ENCODE measurements around the gene ATP8B3.
"Not testable (repeated sequence)": the region's sequence is repeated elsewhere in the genome, so short reads cannot be mapped to it uniquely, and the experiment has no call there.

ATP8B3 gene

GRCh38 chr19:1770866-1771576 lies 41.1 kb downstream of the ATP8B3 start:
- no peak for DNase-seq (ENCODE audit: low read depth in 3 of 3)

DNA sequence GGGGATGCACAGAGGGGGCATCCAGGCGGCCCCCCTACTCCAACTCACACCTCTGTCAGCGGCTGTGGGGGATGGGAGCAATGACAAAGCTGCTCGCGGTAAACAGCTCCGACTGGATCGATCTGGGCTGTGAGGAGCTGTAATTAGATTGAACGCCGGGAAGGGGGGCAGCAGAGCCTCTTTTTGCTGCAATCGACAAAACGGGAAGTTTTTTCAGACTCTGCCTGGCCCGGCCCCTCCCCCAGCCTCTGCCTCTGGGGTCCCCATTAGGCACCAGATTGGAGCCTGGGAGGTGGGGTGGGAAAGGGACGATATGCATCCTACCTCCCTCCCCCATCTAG lies 42.5 kb downstream of the ATP8B3 start:
- no peak for DNase-seq (ENCODE audit: low read depth in 3 of 3)

- DNase-seq (ENCODE audit: low read depth in 3 of 3), result no peak
Measured at GRCh38 chr19:1768918-1769644, 43.0 kb downstream of the ATP8B3 start.

- no peak for DNase-seq (ENCODE audit: low read depth in 3 of 3)
Measured at GRCh38 chr19:1768248-1768647, 43.8 kb downstream of the ATP8B3 start.

DNA sequence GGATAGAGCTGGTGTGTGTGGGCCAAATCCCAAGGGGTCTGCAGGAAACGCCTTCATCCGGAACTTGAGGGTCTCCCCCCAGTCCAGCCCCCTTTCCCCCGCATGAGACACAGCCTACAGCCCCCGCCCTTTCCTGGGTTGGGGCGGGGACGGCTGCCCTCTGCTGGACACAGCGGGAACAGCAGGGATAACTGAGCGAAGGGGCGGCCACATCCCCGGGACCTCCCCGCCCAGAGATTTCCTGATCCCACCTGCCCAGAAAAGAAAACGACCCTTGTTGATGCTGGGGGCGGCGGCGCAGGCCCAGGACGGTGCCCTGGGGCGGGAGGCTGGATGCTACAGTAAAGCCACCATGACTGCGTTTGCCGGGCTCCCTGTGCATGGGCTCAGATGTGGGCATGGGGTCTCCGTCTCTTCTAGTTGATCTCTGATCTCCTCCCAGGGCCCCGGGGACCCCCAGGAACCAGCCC lies 44.6 kb downstream of the ATP8B3 start:
- peak in 1 of 3 donors; percentile 33 for DNase-seq (ENCODE audit: low read depth in 3 of 3)

DNA sequence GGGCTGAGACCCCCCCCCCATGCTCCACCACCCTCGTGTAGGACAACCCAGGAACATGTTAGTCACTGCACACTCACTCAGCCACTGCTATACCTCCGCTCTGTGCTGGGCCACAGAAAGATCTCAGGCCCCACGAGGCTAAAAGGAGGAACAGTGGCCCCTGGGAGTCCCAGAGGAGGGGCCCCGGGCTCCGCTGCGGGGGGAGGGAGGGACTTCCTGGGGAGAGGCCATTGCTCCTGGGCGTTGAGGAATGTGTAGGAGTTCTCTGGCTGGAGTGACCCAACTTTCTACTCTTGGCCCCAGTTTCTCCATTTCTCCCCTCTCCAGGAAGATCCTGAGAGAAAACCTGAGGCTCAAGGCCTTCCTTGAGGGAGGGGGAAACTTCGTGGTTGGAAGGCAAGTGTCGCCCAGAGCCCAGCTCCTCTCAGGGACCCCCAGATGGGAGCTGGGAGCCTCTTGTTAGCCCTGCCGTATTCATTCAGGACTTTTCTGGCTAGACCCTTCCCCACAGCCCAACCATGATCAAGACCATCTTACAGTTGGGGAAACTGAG lies 45.2 kb downstream of the ATP8B3 start:
- DNase-seq (ENCODE audit: low read depth in 3 of 3), result no peak

DNA sequence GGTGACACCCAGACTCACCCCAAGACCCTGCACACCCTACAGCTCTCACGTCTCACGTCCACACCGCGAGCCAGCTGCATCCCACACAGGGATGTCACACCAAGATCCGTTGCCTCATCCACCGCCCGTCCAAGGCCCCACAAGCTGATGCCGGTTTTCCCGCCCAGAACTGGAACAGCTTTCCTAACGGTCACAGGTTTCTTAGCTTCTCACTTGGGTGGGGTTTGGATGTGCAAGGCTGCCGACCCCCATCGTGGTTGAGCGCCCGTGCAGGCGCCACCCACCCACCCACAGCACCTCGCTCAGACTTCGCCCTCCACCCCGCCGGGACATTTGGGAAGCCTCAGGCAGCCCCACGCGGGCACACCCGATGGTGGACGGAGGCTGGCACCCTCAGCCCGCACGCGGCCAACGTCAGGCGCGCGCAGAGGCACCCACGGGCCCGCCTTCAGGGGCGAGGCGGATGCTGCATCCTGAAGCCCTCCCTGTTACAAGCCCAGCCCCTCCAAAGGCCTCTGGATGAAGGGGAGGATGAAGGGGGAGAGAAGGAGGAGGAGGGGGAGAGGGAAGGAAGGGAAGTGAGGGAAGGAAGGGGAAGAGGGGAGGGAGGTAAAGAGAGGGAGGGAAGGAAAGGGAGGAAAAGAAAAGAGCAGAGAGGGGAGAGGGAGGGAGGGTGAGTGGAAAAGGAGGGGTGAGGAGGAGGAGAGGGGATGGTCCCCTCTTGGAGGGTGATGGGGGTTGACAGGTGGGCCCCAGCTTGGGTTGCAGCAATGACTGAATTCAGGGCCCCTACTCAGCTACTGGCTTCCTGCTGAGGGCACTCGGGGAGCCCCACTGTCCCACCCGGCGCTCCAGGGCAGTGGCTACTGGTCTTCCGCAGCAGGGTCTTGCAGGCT lies 45.9 kb downstream of the ATP8B3 start:
- no peak for DNase-seq (ENCODE audit: low read depth in 3 of 3)

GRCh38 chr19:1765232-1765903 lies 46.7 kb downstream of the ATP8B3 start:
- DNase-seq (ENCODE audit: low read depth in 3 of 3), result no peak

DNA sequence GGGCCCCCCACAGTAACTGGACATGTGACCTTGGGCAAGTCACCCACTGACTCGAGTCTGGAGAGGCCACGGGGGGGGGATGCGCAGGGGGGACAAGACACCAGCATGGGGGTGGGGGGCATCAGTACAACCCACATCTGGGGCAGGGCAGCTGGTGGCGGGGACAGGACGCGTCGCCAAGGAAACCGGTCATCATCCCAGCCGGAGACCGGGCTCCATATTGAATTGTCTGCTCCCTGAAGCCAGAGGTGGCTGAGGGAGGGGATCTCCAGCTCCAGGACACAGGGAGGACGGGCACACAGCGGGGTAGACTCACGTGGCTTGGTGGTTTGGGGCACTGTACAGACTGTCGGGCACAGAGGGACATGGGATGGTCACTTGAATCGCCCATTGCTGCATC lies 47.3 kb downstream of the ATP8B3 start:
- no peak for DNase-seq (ENCODE audit: low read depth in 3 of 3)

DNA sequence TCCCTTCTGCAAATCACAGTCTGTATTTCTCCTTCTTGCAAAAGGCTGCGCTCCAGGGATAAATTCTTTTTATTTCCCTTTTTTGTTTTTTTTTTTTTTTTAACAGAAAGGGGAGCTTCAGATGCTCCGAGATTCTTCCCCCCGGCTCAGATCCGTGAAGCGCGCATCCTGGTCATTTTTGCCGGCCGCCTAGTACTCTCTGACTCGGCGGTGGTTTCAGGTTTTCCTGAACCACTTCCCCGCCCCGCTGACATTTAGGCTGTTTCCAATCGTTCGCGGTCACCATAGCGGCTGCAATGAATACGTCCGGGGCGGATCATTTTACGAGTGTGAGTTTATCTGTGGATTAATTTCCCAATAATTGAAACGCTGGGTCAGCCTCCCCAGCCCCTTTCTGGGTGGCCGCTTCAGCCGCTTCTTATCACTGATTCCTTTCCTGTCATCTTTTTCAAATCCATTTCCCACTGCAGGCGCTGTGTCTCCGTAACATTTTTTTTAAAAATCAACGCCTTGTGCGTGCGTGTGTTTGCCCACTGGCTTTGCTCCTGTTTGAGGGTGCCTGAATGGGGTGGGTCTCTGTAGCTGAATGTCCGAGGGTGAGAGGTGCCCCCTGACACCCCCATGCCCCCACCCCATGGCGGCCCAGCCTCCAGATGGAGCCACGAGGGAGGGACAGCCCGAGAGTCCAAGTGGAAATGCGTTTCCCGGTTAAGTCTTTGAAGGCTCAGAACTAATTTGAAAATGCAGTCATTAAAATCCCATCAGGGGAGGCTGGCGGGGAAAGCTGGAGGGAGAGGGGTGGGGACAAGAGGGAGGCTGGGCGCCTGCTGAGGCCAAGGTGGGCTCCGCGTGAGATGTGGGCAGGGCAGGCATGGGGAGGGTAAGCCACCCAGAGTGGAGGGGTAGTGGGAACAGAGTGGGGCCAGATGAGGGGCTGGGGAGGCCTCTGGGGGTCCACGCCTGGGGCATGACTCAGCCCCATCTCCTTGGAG lies 48.1 kb downstream of the ATP8B3 start:
- DNase-seq (ENCODE audit: low read depth in 3 of 3), result no peak

DNA sequence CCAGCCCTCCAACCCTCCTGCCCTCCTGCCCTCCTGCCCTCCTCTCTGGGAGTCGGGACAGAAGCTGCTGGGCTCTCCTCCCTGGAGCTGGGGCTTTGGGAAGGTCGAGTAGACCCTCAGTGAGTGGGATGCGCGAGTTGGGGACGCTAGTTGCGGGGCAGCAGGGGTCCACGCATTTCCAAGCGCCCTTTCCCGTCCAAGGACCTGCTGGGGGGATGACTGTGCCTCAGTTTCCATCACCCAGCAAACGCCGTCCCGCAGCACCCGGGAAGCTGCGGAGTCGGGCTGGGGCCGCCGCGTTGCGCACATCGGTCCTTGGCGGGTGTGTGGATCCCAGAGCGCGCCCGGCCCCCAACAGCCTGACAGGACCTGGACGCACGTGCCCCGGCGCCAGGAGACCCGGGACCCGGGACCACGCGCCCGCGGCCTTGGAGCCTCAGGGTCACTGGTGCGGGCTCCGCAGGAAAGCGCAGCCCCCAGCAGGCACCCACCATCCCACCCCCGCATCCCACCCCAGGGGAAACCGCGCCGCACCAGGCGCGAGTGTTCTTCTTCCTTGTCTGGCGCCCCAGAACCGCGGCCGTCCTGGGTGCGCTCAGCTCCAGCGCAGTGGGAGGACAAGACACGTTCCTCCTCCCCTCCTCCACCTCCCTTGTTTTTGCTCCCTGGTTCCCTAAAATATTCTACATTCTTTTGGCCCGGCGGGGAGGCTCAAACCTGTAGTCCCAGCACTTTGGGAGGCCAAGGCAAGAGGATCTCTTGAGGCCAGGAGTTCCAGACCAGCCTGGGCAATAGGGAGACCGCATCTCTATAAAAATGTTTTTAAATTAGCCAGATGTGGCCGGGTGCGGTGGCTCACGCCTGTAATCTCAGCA lies 49.6 kb downstream of the ATP8B3 start:
- no peak for DNase-seq (ENCODE audit: low read depth in 3 of 3)

- DNase-seq (ENCODE audit: low read depth in 3 of 3), result no peak
Measured at GRCh38 chr19:1761528-1762242, 50.4 kb downstream of the ATP8B3 start.

DNA sequence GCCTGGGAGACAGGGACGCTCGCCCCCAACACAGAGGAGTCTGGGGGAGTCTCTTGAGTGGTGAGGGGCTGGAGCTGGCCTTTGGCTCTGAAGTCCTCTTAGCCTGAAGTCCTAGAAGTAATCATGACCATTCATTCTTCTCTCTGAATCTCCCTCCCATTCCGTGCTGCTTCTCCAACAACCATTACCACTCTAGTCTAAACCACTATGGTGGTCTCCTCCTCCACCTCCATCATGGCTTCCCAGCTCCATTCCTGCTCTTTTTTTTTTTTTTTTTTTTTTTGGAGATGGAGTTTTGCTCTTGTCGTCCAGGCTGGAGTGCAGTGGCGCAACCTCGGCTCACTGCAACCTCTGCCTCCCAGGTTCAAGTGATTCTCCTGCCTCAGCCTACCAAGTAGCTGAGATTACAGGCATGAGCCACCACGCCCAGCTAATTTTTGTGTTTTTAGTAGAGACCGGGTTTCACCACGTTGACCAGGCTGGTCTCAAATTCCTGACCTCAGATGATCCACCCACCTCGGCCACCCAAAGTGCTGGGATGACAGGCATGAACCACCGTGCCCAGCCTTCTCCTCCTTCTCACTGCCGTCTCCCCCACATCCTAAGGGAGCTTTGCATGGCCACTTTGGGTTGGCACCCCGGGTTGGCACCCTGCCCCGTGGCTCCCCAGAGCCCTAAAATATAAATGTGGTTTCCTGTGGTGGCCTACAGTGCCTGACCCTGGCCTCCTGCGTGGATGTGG lies 51.1 kb downstream of the ATP8B3 start:
- not testable (repeated sequence) for DNase-seq (ENCODE audit: low read depth in 3 of 3)

DNA sequence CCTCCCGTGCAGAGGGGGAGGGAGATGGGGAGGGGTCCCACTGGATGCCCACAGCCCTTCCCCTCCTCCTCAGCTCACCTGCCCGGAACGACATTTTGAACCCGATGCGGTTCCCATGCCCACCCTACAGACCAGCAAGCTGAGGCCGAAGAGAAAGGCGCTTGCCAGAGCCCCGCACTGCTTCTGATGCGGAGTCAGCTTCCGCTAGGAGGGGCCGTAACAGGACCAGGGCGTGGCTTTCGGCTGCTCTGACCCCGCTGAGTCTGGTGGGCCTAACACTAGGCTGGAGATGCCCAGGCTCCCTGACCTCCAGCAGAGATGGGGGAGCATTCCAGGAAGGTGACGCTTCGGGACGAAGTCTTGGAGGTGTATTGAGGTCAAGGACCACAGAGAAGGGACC lies 52.1 kb downstream of the ATP8B3 start:
- no peak for DNase-seq (ENCODE audit: low read depth in 3 of 3)

GRCh38 chr19:1758959-1759903 lies 52.8 kb downstream of the ATP8B3 start:
- DNase-seq (ENCODE audit: low read depth in 3 of 3), result no peak

DNA sequence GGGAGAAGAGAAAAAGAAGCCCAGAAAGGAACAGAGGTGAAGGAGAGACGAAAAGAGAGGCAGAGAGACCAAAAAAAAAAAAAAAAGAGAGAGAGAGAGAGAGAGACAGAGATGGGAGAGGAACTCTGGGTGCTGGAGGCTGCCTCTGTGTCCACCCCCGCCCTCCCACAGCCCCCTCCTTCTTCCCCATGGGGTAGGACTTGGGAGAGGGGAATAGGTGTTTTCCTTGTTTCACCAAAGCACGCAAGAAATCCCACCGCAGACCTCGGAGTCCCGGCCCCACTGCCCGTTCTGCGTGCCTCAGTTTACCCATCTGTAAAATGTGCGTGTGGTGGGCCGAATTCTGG lies 53.9 kb downstream of the ATP8B3 start:
- no peak for DNase-seq (ENCODE audit: low read depth in 3 of 3)

All from stimulated activated CD4-positive, alpha-beta T cell treated with anti-CD3 and anti-CD28 coated beads, TNF-alpha, amount 100 ng/mL, for 48 hours (primary cell).